ENCODE measurements around the gene PCSK2.

The PCSK2 gene

DNA sequence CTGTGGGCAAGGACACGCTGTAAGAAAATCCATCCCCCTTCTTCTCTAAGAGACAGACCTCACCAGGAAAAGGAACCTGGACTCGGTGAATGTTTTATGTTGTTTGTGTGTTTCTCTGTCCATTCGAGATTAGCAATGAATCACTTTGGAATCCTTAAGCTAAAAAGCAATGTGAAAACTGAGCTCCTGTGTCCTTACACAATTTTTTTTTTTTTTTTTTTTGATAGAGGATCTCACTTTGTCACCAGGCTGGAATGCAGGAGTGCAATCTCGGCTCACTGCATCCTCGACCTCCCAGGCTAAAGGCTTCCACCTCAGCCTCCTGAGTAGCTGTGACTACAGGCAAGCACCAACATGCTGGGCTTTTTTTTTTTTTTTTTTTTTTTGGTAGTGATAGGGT, 272.2 kb downstream of the PCSK2 start:
- H3K9me3 Mint-ChIP-seq: no peaks in the 10 kb centered on the region
- H3K4me1 Mint-ChIP-seq (ENCODE audit: low read depth in 2 of 2): peaks cover 6 to 8% of the 10 kb centered on the region in 2 donors
- ATAC-seq (replicated peaks) (no peak), DNase-seq (no peak)
- no peak overlapping the region for H3K27ac Mint-ChIP-seq
- peaks cover 2% of the 10 kb centered on the region for H3K36me3 Mint-ChIP-seq (ENCODE audit: insufficient read depth)
- H3K27me3 Mint-ChIP-seq: peaks cover 4 to 9% of the 10 kb centered on the region in 2 donors
- no peak overlapping the region for H3K4me3 Mint-ChIP-seq

DNA sequence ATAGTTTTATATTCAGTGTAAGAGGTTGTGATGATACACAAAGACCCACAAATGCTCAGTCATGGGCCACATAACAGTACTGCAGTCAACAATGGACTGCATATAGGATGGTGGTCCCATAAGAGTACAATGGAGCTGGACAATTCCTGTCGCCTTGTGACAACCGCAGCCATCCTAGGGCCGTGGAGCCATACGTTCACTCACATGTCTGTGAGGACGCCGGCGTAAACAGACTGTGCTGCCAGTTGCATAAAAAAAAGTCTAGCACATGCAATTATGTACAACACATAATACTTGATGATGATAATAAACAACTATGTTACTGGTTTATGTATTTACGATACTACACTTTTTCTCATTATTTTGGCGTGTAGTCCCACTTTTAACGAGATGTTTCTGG, 273.4 kb downstream of the PCSK2 start:
- ATAC-seq (replicated peaks): no peak

DNA sequence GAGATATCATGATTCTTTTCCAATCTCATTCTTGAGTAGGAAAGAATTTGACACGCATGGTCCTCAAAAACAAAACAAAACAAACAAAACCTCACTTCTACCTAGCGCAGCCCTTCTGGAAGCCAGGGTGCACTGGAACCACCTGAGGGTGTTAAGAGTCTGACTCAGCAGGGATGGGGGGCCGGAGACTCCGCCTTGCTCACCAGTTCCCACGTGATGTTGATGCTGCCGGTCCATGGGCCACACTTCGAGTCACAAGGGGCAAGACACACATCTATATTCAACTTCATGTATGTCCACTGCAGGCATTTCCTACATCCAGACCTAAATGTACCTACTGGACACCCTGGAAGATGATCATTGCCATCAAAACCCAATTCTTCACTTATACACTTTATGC, 274.0 kb downstream of the PCSK2 start:
- peaks cover 24 to 26% of the 10 kb centered on the region in 2 donors for H3K4me1 Mint-ChIP-seq (ENCODE audit: low read depth in 2 of 2)
- ATAC-seq (replicated peaks): no peak
- DNase-seq: no peak
- H3K9me3 Mint-ChIP-seq: no peaks in the 10 kb centered on the region
- H3K27ac Mint-ChIP-seq: no peak overlapping the region
- H3K4me3 Mint-ChIP-seq: no peak overlapping the region
- peaks cover 4 to 9% of the 10 kb centered on the region in 2 donors for H3K27me3 Mint-ChIP-seq
- peaks cover 7% of the 10 kb centered on the region for H3K36me3 Mint-ChIP-seq (ENCODE audit: insufficient read depth)

More for the DNA sequence above, 273.4 kb downstream of the PCSK2 start:
- peaks cover 4 to 9% of the 10 kb centered on the region in 2 donors for H3K27me3 Mint-ChIP-seq
- no peak overlapping the region for H3K27ac Mint-ChIP-seq
- DNase-seq: no peak
- no peak overlapping the region for H3K4me3 Mint-ChIP-seq
- peaks cover 18 to 20% of the 10 kb centered on the region in 2 donors for H3K4me1 Mint-ChIP-seq (ENCODE audit: low read depth in 2 of 2)
- peaks cover 2% of the 10 kb centered on the region for H3K36me3 Mint-ChIP-seq (ENCODE audit: insufficient read depth)
- no peaks in the 10 kb centered on the region for H3K9me3 Mint-ChIP-seq

DNA sequence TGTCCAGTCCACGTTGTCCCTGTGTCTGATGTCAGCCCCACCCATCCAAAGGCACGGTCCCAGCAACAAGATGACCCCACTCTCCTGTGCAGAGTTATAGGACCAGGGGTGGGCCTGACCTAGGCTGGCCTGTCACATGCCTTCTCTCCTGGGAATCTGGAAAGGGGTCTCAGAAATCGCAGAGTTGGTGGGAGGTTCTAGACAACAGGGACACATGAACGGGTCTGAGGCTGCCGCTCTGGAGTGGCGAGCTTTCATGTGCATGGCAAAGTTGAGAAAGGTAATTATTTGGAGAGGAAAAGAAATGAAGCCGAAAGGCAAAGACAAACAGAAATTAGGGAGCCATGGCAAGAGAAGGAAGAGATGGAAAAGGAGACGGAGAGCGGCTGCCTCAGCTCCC, 274.9 kb downstream of the PCSK2 start:
- DNase-seq (no peak), ATAC-seq (replicated peaks) (no peak)
- Mint-ChIP-seq H3K4me1 (ENCODE audit: low read depth in 2 of 2) (peaks cover 30 to 31% of the 10 kb centered on the region in 2 donors), H3K27me3 (peaks cover 4 to 9% of the 10 kb centered on the region in 2 donors), H3K36me3 (ENCODE audit: insufficient read depth) (peaks cover 7% of the 10 kb centered on the region), H3K9me3 (no peaks in the 10 kb centered on the region), H3K4me3 (no peak overlapping the region), H3K27ac (peak overlapping the region in 1 of 2 donors; percentile 33)

DNA sequence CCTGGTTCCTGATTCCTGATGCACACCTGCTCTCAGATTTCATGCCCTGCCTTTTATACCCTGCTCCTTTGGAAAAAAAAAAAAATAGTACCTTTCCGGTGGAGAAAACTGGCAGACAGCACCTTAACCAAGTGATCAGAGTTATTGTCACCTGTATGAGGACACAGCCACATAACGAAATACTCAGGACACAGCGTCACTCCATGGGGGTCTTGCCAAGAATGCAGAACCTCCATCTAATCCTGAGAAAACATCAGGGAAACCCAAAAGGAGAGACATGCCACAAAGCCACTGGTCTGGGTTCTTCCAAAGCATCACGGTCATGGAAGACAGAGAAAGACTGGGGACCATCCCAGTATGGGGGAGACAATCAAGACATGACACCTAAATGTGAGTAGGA, 275.3 kb downstream of the PCSK2 start:
- no peak overlapping the region for H3K27ac Mint-ChIP-seq
- H3K4me1 Mint-ChIP-seq (ENCODE audit: low read depth in 2 of 2): peaks cover 32 to 34% of the 10 kb centered on the region in 2 donors
- H3K36me3 Mint-ChIP-seq (ENCODE audit: insufficient read depth): peaks cover 7% of the 10 kb centered on the region
- no peak for ATAC-seq (replicated peaks)
- H3K27me3 Mint-ChIP-seq: peaks cover 4 to 9% of the 10 kb centered on the region in 2 donors
- no peak for DNase-seq
- H3K9me3 Mint-ChIP-seq: no peaks in the 10 kb centered on the region
- no peak overlapping the region for H3K4me3 Mint-ChIP-seq

DNA sequence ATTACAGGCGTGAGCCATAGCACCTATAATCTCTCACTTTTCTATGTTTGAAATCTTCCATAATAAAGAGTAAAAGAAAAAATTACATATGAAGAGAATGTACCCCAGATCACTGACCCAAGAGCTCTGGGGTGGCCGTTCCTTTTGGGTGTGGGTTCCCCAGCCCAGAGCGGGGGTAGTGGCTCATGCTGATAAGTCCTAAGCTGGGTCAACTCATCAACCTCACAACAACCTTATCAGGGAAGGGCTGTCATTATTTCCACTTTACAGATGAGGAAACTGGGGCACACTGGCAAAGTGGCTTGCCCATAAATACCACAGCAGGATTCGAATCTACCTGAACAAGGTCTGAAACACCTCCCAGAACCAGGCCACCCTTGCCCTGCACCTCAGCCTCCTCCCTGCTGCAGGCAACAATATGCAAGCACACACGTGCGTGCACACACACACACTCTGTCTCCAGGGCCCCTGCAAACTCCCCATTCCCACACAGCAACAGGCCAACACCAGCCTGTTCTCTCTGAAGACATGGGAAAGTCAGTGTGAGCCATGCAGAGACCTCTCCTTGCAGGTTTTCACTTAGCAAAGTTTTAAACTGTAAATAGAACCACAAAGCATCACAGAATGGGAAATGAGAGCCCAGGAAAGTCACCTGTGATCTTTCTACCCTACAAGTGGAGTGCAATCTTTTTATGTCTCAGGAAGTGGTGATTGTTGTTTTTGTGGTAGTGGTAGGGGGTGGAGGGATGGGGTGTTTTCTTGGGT, 276.6 kb downstream of the PCSK2 start:
- Mint-ChIP-seq H3K9me3 (no peaks in the 10 kb centered on the region), H3K36me3 (ENCODE audit: insufficient read depth) (peaks cover 7% of the 10 kb centered on the region), H3K27me3 (peaks cover 4 to 5% of the 10 kb centered on the region in 2 donors), H3K27ac (peak overlapping the region in 1 of 2 donors; percentile 85), H3K4me3 (peak overlapping the region; percentile 86 to 88), H3K4me1 (ENCODE audit: low read depth in 2 of 2) (peaks cover 37 to 40% of the 10 kb centered on the region in 2 donors)
- no peak for ATAC-seq (replicated peaks)
- no peak for DNase-seq

DNA sequence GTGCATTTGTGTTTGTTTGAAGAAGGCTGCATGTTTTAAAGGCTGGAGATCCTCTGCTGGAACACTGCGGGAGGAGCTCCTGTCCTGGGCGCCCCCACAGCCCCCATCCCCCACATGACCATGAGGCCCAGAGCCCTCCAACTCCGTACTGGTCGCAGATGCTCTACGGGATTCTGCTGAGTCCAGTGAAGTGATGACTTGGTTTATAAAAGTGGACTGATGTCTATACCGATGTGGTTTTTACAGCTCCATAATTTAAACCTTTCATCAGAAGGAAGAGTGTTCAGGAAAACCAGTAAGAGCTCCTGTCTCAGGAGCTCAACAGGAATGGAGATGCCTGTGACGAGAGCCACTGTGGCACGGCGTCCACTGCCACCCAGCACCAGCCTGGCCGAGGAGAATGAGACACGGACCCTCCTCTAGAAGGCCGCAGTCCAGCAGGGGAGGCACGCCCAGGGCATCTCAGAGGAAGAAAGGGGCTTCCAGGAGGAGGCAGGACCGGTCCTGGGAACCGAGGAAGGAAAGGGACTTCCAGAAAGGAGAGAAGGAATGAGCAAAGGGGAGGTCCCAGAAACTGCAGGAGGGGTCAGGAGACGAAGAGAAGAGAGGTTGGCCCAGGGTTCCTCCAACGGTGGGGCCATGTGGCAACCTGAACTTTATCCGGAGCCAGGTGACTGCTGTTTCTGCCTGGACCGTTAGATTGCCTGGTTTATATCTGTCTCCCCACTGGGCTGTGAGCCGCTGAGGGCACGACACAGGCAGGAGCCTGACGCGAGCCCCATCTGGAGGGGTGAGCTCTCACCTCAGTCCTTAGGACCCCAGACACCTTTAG, 277.4 kb downstream of the PCSK2 start:
- DNase-seq (peak in 2 of 3 experiments; percentile 24 to 45), ATAC-seq (replicated peaks) (peak; percentile 53)
- Mint-ChIP-seq H3K9me3 (no peaks in the 10 kb centered on the region), H3K27ac (peak overlapping the region; percentile 85 to 91), H3K36me3 (ENCODE audit: insufficient read depth) (peaks cover 5% of the 10 kb centered on the region), H3K27me3 (peaks cover 0 to 4% of the 10 kb centered on the region in 2 donors), H3K4me3 (peak overlapping the region; percentile 86 to 88), H3K4me1 (ENCODE audit: low read depth in 2 of 2) (peaks cover 37 to 40% of the 10 kb centered on the region in 2 donors)

DNA sequence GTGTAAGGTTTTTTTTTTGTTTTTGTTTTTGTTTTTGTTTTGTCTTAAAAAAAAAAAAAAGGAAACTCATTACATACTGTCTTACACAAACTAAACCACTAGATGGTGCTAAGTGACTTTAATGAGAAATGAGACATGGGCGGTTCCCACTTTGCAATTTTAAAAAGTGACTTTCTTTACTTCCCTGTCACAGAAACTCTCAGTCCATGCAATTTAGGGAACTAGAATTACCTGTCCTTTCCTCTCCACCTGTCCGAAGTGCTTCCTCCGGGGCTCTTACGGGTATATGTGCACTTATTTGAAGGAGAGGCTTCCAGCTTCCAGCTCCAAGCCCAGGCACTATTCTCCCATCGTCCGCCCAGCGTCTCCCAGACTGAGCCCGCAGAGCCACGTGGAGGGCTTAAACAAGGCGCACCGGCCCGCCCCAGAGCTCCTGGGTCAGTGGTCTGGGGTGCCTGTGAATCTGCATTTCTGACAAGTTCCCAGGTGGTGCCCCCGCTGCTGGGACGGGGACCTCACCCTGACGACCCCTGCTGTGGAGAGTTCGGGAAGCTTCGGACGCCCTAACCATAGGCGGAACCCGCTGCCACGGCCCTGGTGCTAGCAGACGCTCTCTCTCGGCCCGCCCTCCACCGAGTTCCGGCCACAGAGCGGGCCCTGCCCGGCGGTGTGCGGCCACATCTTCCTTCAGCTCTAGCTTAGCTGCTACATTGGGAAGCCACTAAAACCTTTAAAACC, 278.2 kb downstream of the PCSK2 start:
- Mint-ChIP-seq H3K4me1 (ENCODE audit: low read depth in 2 of 2) (peaks cover 39 to 40% of the 10 kb centered on the region in 2 donors), H3K27me3 (peaks cover 0 to 4% of the 10 kb centered on the region in 2 donors), H3K4me3 (peak overlapping the region; percentile 86 to 88), H3K27ac (peak overlapping the region; percentile 85 to 91), H3K9me3 (no peaks in the 10 kb centered on the region), H3K36me3 (ENCODE audit: insufficient read depth) (peaks cover 5% of the 10 kb centered on the region)
- ATAC-seq (replicated peaks): peak; percentile 68
- peak; percentile 39 to 53 (median 40) for DNase-seq

DNA sequence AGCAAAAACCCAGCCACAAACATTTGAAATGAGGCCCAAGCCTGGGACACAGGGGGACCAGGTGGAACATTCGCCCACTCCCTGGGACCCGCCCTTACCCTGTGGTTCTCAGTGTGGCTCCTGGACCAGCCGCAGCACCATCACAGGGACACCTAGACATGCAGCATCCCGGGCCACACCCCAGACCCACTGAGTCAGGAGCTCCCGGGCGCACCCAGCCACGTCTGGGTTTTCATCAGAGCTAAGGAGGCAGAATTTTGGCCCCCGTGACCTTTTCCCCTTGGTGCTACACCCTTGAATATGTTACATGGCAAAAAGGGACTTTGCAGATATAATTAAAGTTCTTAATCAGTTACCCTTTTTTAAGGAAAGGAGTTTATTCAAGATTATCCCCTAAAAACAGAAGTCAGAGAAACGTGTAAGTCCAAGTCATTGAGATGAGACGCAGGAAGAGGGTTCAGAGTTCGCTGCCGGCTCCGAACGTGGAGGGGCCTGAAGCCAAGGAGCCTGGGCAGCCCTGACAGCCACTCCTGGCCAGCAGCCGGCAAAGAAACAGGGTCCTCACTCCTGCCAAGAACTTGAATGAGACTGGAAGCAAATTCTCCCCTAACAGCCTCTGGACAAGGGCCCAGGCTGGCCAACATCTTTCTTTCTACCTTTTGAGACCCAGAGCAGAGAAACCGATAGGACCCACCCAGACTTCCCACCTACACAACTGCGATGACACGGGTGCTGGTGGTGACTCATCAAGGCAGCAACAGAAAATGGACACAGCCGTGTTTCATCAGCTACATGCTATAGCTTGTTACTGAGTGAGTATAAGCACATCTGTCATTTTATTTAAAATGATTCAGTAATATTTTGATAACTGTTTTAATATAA, 279.0 kb downstream of the PCSK2 start:
- H3K9me3 Mint-ChIP-seq: no peaks in the 10 kb centered on the region
- peak; percentile 24 to 33 (median 27) for DNase-seq
- H3K4me1 Mint-ChIP-seq (ENCODE audit: low read depth in 2 of 2): peaks cover 41 to 43% of the 10 kb centered on the region in 2 donors
- peak; percentile 56 for ATAC-seq (replicated peaks)
- H3K36me3 Mint-ChIP-seq (ENCODE audit: insufficient read depth): peaks cover 5% of the 10 kb centered on the region
- H3K4me3 Mint-ChIP-seq: peak overlapping the region; percentile 86 to 88
- peak overlapping the region; percentile 85 to 91 for H3K27ac Mint-ChIP-seq
- peaks cover 0 to 4% of the 10 kb centered on the region in 2 donors for H3K27me3 Mint-ChIP-seq

DNA sequence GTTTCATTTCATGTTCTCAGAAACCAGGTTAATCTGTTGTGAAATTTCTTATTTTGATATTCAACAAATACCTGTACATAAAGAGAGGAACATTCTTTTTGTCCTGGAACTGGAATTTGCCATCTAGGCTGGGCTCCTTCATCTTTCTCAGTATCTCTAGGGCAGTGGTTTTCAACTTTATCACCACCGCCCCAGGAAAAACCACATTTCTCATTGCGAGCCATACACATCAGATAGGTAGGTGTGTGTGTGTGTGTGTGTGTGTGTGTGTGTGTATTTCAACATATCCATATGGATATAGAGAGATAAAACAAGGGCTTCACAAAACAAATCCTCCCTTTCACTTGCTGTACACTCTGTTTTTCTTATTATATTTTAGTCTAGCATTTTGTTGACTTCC, 280.2 kb downstream of the PCSK2 start:
- H3K4me1 Mint-ChIP-seq (ENCODE audit: low read depth in 2 of 2): peaks cover 50 to 55% of the 10 kb centered on the region in 2 donors

DNA sequence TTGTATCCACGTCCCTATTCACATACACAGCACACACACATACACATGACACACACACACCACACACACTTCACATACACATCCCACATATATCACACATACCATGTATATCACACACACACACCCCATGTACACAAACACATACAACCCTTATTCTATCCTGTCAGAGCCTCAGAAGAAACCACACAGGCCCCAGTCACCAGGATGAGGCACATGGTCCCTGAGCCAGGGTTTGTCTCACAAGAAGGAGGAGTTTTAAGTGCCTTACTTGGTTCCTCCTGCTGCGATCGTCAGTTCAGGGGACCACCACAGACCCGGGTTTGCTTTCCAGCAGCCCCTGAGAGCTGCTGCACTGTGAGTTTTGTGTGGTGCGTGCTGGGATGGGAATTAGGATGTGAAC, 280.7 kb downstream of the PCSK2 start:
- Mint-ChIP-seq H3K4me1 (ENCODE audit: low read depth in 2 of 2) (peaks cover 53 to 56% of the 10 kb centered on the region in 2 donors), H3K27ac (peak overlapping the region in 1 of 2 donors; percentile 24), H3K27me3 (no peaks in the 10 kb centered on the region), H3K36me3 (ENCODE audit: insufficient read depth) (peaks cover 9% of the 10 kb centered on the region), H3K9me3 (peaks cover 0 to 3% of the 10 kb centered on the region in 2 donors), H3K4me3 (no peak overlapping the region)
- DNase-seq (no peak), ATAC-seq (replicated peaks) (no peak)

More for the DNA sequence above, 280.2 kb downstream of the PCSK2 start:
- Mint-ChIP-seq H3K9me3 (peaks cover 0 to 3% of the 10 kb centered on the region in 2 donors), H3K36me3 (ENCODE audit: insufficient read depth) (peaks cover 5% of the 10 kb centered on the region), H3K27me3 (no peaks in the 10 kb centered on the region), H3K27ac (peak overlapping the region; percentile 24 to 85), H3K4me3 (peak overlapping the region; percentile 45 to 65)
- ATAC-seq (replicated peaks): no peak
- no peak for DNase-seq

DNA sequence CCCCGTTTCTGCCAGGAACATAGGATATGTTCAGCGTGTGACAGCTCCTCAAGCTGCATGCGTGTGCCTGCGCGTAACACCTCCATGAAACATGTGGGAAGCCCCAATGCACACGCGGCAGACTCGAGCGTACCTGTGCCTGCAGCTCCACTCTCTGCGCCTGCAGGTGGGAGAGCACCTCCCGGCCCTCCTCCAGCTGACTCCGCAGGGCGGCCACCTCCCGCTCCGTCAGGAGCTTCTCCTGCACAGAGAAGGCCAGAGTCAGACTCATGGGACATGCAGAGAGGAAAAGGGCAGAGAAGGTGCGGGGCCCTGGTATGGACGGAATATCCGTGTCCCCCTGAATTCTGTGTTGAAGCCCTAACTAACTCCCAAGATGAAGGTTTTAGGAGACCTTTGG, 281.9 kb downstream of the PCSK2 start:
- Mint-ChIP-seq H3K4me1 (ENCODE audit: low read depth in 2 of 2) (peaks cover 50 to 53% of the 10 kb centered on the region in 2 donors), H3K27ac (no peak overlapping the region), H3K4me3 (no peak overlapping the region), H3K9me3 (peaks cover 0 to 3% of the 10 kb centered on the region in 2 donors), H3K36me3 (ENCODE audit: insufficient read depth) (peaks cover 9% of the 10 kb centered on the region), H3K27me3 (no peaks in the 10 kb centered on the region)
- DNase-seq (no peak), ATAC-seq (replicated peaks) (no peak)

Data from effector memory CD8-positive, alpha-beta T cell (primary cell).